OCI-LY1 (cell line): Measurements from ENCODE around the gene ZNF518B.

Experiments used
- H2AFZ ChIP-seq: fragments of 200-600 bp; sonication (generic), shearing (Covaris generic); 2 replicates; pipeline ENCODE4 v1.6.0; 2014; ENCODE audit warnings: antibody characterized with exemption, mild to moderate bottlenecking, low read length
- H3F3A ChIP-seq: fragments of 200-600 bp; sonication (generic), shearing (Covaris generic); 2 replicates; pipeline ENCODE4 v1.6.0; 2014; ENCODE audit warnings: mild to moderate bottlenecking, antibody characterized with exemption, low read length, moderate library complexity; ENCODE audit not compliant: insufficient read depth
- H3K27ac ChIP-seq: fragments of 200-600 bp; sonication (generic); 2 replicates; pipeline ENCODE4 v1.5.1; 2014; ENCODE audit warnings: low read length, mixed run types, mild to moderate bottlenecking, low read depth; ENCODE audit not compliant: poor library complexity, severe bottlenecking
- H3K27me3 ChIP-seq: fragments of 200-600 bp; sonication (generic); 2 replicates; pipeline ENCODE4 v1.6.0; 2014; ENCODE audit warnings: antibody characterized with exemption, mild to moderate bottlenecking, low read length, moderate library complexity; ENCODE audit not compliant: insufficient read depth
- H3K36me3 ChIP-seq: fragments of 200-600 bp; sonication (generic); 2 replicates; pipeline ENCODE4 v1.6.1; 2014; ENCODE audit warnings: mild to moderate bottlenecking, antibody characterized with exemption, low read length, moderate library complexity, mixed read lengths; ENCODE audit not compliant: insufficient read depth
- H3K4me1 ChIP-seq: fragments of 200-600 bp; sonication (generic); 2 replicates; pipeline ENCODE4 v1.5.1; 2014; ENCODE audit warnings: mild to moderate bottlenecking, low read length, moderate library complexity; ENCODE audit not compliant: insufficient read depth, severe bottlenecking
- H3K4me2 ChIP-seq: fragments of 200-600 bp; sonication (generic), shearing (Covaris generic); 2 replicates; pipeline ENCODE4 v1.6.1; 2014; ENCODE audit warnings: low read length
- H3K4me3 ChIP-seq: fragments of 200-600 bp; sonication (generic); 2 replicates; pipeline ENCODE4 v1.5.1; 2014; ENCODE audit warnings: low read length, low read depth, mild to moderate bottlenecking, mixed read lengths; ENCODE audit not compliant: poor library complexity, severe bottlenecking
- H3K79me2 ChIP-seq: fragments of 200-600 bp; shearing (Covaris generic); 2 replicates; pipeline ENCODE4 v1.6.1; 2016; ENCODE audit warnings: mixed run types, low read length, mixed read lengths; ENCODE audit not compliant: insufficient read depth
- H3K9ac ChIP-seq: fragments of 200-600 bp; sonication (generic), shearing (Covaris generic); 2 replicates; pipeline ENCODE4 v1.6.1; 2014; ENCODE audit warnings: mild to moderate bottlenecking, low read length, mixed read lengths
- H3K9me2 ChIP-seq: fragments of 200-600 bp; sonication (generic), shearing (Covaris generic); 2 replicates; pipeline ENCODE4 v1.6.1; 2014; ENCODE audit warnings: low read depth, mild to moderate bottlenecking, low read length, mixed read lengths
- H3K9me3 ChIP-seq: fragments of 200-600 bp; shearing (Covaris generic); 2 replicates; pipeline ENCODE4 v1.6.1; 2014; ENCODE audit warnings: low read length, mixed read lengths
- H4K20me1 ChIP-seq: fragments of 200-600 bp; sonication (generic), shearing (Covaris generic); 2 replicates; pipeline ENCODE4 v1.6.0; 2016; ENCODE audit warnings: mild to moderate bottlenecking, low read length; ENCODE audit not compliant: insufficient read depth
- EZH2 ChIP-seq: fragments of 200-600 bp; sonication (generic), shearing (Covaris generic); IDR thresholded peaks from 2 replicates; pipeline ENCODE4 v1.8.0; 2017; ENCODE audit warnings: borderline replicate concordance, mixed run types, mild to moderate bottlenecking, antibody characterized with exemption, low read length, moderate library complexity, mixed read lengths
- TF ChIP-seq, protein P1 (sequence below): fragments of 200-600 bp; sonication (generic), shearing (Covaris generic); IDR thresholded peaks from 2 replicates; pipeline ENCODE4 v1.5.1; 2017; ENCODE audit warnings: mild to moderate bottlenecking, antibody characterized with exemption, low read length, moderate library complexity, mixed read lengths

ZNF518B gene

GRCh38 chr4:10495651-10496050, 38.4 kb upstream of the ZNF518B start:
- Histone ChIP-seq H3K27me3 (no peaks in the 10 kb centered on the region), H3K9me2 (no peaks in the 10 kb centered on the region), H3F3A (no peaks in the 10 kb centered on the region), H3K4me2 (no peak overlapping the region), H3K9ac (no peak overlapping the region), H3K4me1 (no peaks in the 10 kb centered on the region), H3K79me2 (no peaks in the 10 kb centered on the region), H3K4me3 (no peak overlapping the region), H4K20me1 (no peaks in the 10 kb centered on the region), H3K36me3 (no peaks in the 10 kb centered on the region), H3K27ac (no peak overlapping the region), H3K9me3 (no peaks in the 10 kb centered on the region), H2AFZ (no peak overlapping the region)
- TF ChIP-seq, protein P1, sequence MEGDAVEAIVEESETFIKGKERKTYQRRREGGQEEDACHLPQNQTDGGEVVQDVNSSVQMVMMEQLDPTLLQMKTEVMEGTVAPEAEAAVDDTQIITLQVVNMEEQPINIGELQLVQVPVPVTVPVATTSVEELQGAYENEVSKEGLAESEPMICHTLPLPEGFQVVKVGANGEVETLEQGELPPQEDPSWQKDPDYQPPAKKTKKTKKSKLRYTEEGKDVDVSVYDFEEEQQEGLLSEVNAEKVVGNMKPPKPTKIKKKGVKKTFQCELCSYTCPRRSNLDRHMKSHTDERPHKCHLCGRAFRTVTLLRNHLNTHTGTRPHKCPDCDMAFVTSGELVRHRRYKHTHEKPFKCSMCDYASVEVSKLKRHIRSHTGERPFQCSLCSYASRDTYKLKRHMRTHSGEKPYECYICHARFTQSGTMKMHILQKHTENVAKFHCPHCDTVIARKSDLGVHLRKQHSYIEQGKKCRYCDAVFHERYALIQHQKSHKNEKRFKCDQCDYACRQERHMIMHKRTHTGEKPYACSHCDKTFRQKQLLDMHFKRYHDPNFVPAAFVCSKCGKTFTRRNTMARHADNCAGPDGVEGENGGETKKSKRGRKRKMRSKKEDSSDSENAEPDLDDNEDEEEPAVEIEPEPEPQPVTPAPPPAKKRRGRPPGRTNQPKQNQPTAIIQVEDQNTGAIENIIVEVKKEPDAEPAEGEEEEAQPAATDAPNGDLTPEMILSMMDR: no peak
- TF ChIP-seq EZH2: no peak

- Histone ChIP-seq H3K4me3 (no peak overlapping the region), H3F3A (no peaks in the 10 kb centered on the region), H3K79me2 (no peaks in the 10 kb centered on the region), H3K27me3 (no peaks in the 10 kb centered on the region), H3K9ac (no peak overlapping the region), H3K27ac (no peak overlapping the region), H3K9me2 (no peaks in the 10 kb centered on the region), H4K20me1 (no peaks in the 10 kb centered on the region), H3K4me2 (no peak overlapping the region), H3K9me3 (no peaks in the 10 kb centered on the region), H3K4me1 (no peaks in the 10 kb centered on the region), H2AFZ (no peak overlapping the region), H3K36me3 (no peaks in the 10 kb centered on the region)
- TF ChIP-seq, protein P1: no peak
- TF ChIP-seq EZH2: no peak
These were observed 35.2 kb upstream of the ZNF518B start for GRCh38 chr4:10492464-10492863.

DNA sequence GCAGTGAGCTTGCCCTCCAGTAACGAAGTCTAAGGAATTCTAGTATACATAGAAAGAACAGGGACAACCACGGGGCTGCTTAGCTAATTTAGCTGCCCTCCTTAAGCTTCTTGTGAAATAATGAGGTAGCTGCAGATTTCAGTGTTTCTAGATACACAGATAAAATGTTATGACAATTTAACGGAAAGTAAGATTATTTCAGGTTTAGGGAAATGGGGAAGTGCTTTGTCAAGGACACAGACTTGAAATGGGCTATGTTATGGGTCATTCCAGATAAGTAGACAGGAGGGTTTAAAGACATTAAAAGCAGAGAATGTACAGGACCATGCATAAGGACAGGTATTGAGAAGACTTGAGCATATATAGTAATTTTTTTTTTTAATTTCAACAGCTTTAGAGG, 34.2 kb upstream of the ZNF518B start:
- Histone ChIP-seq H3K79me2 (no peaks in the 10 kb centered on the region), H3K9ac (no peak overlapping the region)

More for the DNA sequence above, 34.2 kb upstream of the ZNF518B start:
- Histone ChIP-seq H3K27ac (no peak overlapping the region), H3K36me3 (no peaks in the 10 kb centered on the region), H3K9me2 (no peaks in the 10 kb centered on the region), H3K4me1 (no peaks in the 10 kb centered on the region), H3K4me3 (no peak overlapping the region), H3K27me3 (no peaks in the 10 kb centered on the region), H3K4me2 (no peak overlapping the region), H4K20me1 (no peaks in the 10 kb centered on the region), H3F3A (no peaks in the 10 kb centered on the region), H3K9me3 (no peaks in the 10 kb centered on the region), H2AFZ (no peak overlapping the region)
- TF ChIP-seq, protein P1: no peak
- TF ChIP-seq EZH2: no peak
